ACC112 (cell line): ENCODE measurements around the gene MKRN2.

Experiments
- H2AFZ ChIP-seq: fragments of 200-600 bp; sonication (generic); one replicate; pipeline ENCODE4 v1.6.0; 2017; ENCODE audit warnings: antibody characterized with exemption, low read length; ENCODE audit not compliant: unreplicated experiment
- H3K27ac ChIP-seq: fragments of 200-600 bp; sonication (generic); 2 replicates; pipeline ENCODE4 v1.5.1; 2014; ENCODE audit warnings: low read depth, mild to moderate bottlenecking, antibody characterized with exemption, low read length, moderate library complexity
- H3K27me3 ChIP-seq: fragments of 200-600 bp; sonication (generic); 2 replicates; pipeline ENCODE4 v1.6.1; 2014; ENCODE audit warnings: mild to moderate bottlenecking, antibody characterized with exemption, low read length, moderate library complexity, mixed read lengths; ENCODE audit not compliant: insufficient read depth
- H3K36me3 ChIP-seq: fragments of 200-600 bp; sonication (generic); 2 replicates; pipeline ENCODE4 v1.6.1; 2016; ENCODE audit warnings: mild to moderate bottlenecking, antibody characterized with exemption, low read length, moderate library complexity, mixed read lengths; ENCODE audit not compliant: insufficient read depth
- H3K4me1 ChIP-seq: fragments of 200-600 bp; sonication (generic); one replicate; pipeline ENCODE4 v1.6.1; 2016; ENCODE audit warnings: low read length, mixed read lengths; ENCODE audit not compliant: insufficient read depth, unreplicated experiment, control insufficient read depth
- H3K4me3 ChIP-seq: fragments of 200-600 bp; sonication (generic); 2 replicates; pipeline ENCODE4 v1.5.1; 2014; ENCODE audit warnings: mild to moderate bottlenecking, low read depth, low read length
- H3K79me2 ChIP-seq: fragments of 200-600 bp; sonication (generic); one replicate; pipeline ENCODE4 v1.6.0; 2016; ENCODE audit warnings: low read length; ENCODE audit not compliant: control insufficient read depth, unreplicated experiment, insufficient read depth

MKRN2 gene

GRCh38 chr3:12556314-12556689 is 585 bp upstream of the MKRN2 start:
- no peaks in the 10 kb centered on the region for H3K36me3 ChIP-seq
- H2AFZ ChIP-seq: peak overlapping the region; percentile 64
- H3K4me1 ChIP-seq: peaks cover 26% of the 10 kb centered on the region
- peaks cover 44% of the 10 kb centered on the region for H3K79me2 ChIP-seq
- peak overlapping the region; percentile 99 for H3K4me3 ChIP-seq
- peak overlapping the region; percentile 76 for H3K27ac ChIP-seq
- no peaks in the 10 kb centered on the region for H3K27me3 ChIP-seq

DNA sequence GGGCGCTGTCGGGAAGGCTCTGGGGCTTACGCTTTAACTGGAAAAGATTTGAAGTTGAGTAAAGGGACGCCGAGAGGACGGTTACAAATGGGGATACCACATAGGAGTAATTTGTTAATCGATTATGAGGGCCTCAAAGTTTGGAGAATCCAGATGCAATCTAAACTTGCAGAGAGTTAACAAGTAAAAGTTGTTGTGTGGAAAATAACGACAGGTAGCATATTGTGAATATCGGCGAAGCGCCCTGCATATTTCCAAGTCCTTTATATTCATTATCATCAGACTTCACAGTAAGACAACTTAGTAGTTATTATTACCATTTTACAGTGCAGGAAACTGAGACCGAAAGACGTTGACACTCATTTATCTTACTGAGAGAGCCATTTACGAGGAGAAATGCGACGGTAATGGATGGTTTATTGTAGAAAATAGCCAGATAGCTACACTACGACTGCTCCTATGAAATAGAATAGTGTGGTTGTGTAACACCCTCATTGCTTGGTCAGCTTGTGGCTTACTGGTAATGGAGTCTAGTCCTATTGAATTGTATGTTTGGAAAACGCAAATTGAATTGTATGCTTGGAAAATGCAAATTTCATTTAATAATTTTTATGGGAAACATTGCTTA is 700 bp downstream of the MKRN2 start:
- Histone ChIP-seq H3K36me3 (no peaks in the 10 kb centered on the region), H3K79me2 (peaks cover 57% of the 10 kb centered on the region), H2AFZ (peak overlapping the region; percentile 79), H3K4me3 (peak overlapping the region; percentile 99), H3K4me1 (peaks cover 26% of the 10 kb centered on the region), H3K27ac (peak overlapping the region; percentile 76), H3K27me3 (no peaks in the 10 kb centered on the region)

GRCh38 chr3:12558706-12559105 is 1.8 kb downstream of the MKRN2 start:
- Histone ChIP-seq H2AFZ (no peak overlapping the region), H3K27me3 (no peaks in the 10 kb centered on the region), H3K27ac (no peak overlapping the region), H3K36me3 (no peaks in the 10 kb centered on the region), H3K4me3 (peak overlapping the region; percentile 99), H3K79me2 (peaks cover 64% of the 10 kb centered on the region), H3K4me1 (peaks cover 26% of the 10 kb centered on the region)

DNA sequence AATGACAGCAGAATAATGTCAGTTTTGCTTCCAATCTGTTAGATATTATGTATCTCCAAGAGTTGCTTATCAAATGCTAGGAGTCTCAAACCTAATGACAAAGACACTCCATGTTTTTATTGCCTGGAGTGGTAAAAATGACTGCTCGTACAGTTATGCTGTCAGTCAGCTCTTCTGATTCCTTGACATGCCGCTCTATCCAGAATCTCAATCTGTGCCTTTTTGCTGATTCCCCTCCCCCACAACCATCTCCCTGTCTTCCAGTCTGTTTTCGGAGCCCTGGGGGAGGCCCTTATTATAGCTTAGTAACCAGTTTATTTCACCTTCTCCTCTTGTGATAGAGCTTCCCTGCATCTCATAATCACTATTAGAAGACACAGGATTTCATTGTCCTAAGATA is 2.6 kb downstream of the MKRN2 start:
- no peak overlapping the region for H3K4me3 ChIP-seq
- no peaks in the 10 kb centered on the region for H3K27me3 ChIP-seq
- no peaks in the 10 kb centered on the region for H3K36me3 ChIP-seq
- H3K79me2 ChIP-seq: peaks cover 73% of the 10 kb centered on the region
- no peak overlapping the region for H2AFZ ChIP-seq
- peaks cover 26% of the 10 kb centered on the region for H3K4me1 ChIP-seq
- H3K27ac ChIP-seq: no peak overlapping the region

- H3K4me3 ChIP-seq: no peak overlapping the region
- peaks cover 24% of the 10 kb centered on the region for H3K4me1 ChIP-seq
- peaks cover 84% of the 10 kb centered on the region for H3K79me2 ChIP-seq
- no peaks in the 10 kb centered on the region for H3K27me3 ChIP-seq
- no peak overlapping the region for H2AFZ ChIP-seq
- H3K27ac ChIP-seq: no peak overlapping the region
- H3K36me3 ChIP-seq: no peaks in the 10 kb centered on the region
Observed at GRCh38 chr3:12560505-12561190, 3.8 kb downstream of the MKRN2 start.

GRCh38 chr3:12561397-12561796 is 4.5 kb downstream of the MKRN2 start:
- H3K4me3 ChIP-seq: no peak overlapping the region
- H2AFZ ChIP-seq: no peak overlapping the region
- peaks cover 91% of the 10 kb centered on the region for H3K79me2 ChIP-seq
- peaks cover 21% of the 10 kb centered on the region for H3K4me1 ChIP-seq
- no peak overlapping the region for H3K27ac ChIP-seq
- 0 out of 2 replicates have a peak, but pooled peaks cover 4% of the 10 kb centered on the region for H3K36me3 ChIP-seq
- no peaks in the 10 kb centered on the region for H3K27me3 ChIP-seq

- H3K36me3 ChIP-seq: peaks cover 8% of the 10 kb centered on the region
- no peaks in the 10 kb centered on the region for H3K27me3 ChIP-seq
- no peak overlapping the region for H2AFZ ChIP-seq
- H3K79me2 ChIP-seq: peaks cover 95% of the 10 kb centered on the region
- no peak overlapping the region for H3K4me3 ChIP-seq
- H3K4me1 ChIP-seq: peaks cover 21% of the 10 kb centered on the region
- no peak overlapping the region for H3K27ac ChIP-seq
Observed at GRCh38 chr3:12562451-12562850, 5.6 kb downstream of the MKRN2 start.

DNA sequence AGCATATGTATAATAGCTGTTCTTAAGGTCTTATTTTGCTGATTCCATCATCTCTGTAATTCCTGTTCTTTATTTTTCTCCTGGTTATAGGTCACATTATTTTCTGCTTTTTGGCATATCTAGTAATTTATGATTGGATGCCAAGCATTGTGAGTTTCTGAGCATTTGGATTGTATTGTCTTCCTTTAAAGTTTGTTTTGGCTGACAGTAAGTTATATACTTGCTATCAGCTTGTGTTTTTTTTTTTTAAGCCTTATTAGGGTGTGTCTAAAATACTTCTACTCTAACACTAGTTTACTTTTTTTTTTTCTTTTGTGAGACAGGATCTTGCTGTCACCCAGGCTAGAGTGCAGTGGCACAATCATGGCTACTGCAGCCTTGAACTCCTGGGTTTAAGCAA is 10.1 kb downstream of the MKRN2 start:
- H3K4me1 ChIP-seq: no peaks in the 10 kb centered on the region
- H3K4me3 ChIP-seq: no peak overlapping the region
- H2AFZ ChIP-seq: no peak overlapping the region
- H3K79me2 ChIP-seq: peaks cover 71% of the 10 kb centered on the region
- H3K27me3 ChIP-seq: no peaks in the 10 kb centered on the region
- H3K27ac ChIP-seq: no peak overlapping the region
- H3K36me3 ChIP-seq: peaks cover 19% of the 10 kb centered on the region

DNA sequence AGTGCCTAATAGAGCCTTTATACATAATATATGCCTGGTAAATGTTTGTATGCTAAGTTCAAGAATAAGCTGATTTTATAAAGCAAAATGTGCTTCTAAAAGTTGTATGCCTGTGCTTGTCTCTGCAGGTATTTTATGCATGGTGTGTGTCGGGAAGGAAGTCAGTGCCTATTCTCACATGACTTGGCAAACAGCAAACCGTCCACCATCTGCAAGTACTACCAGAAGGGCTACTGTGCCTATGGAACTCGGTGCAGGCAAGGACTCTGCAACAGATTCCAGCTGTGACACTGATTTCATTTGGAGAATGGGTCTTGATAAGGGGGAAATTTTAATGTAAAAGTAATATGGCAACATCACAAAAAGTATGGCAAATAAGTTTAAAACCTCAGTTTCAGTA is 11.9 kb downstream of the MKRN2 start:
- H3K79me2 ChIP-seq: peaks cover 57% of the 10 kb centered on the region
- peaks cover 3% of the 10 kb centered on the region for H3K4me1 ChIP-seq
- no peak overlapping the region for H3K27ac ChIP-seq
- no peaks in the 10 kb centered on the region for H3K27me3 ChIP-seq
- no peak overlapping the region for H3K4me3 ChIP-seq
- peaks cover 24% of the 10 kb centered on the region for H3K36me3 ChIP-seq
- no peak overlapping the region for H2AFZ ChIP-seq

- Histone ChIP-seq H3K36me3 (peaks cover 31% of the 10 kb centered on the region), H3K79me2 (peaks cover 46% of the 10 kb centered on the region)
Observed at GRCh38 chr3:12569836-12570235, 12.9 kb downstream of the MKRN2 start.

GRCh38 chr3:12571986-12572385 is 15.1 kb downstream of the MKRN2 start:
- H3K27ac ChIP-seq: no peak overlapping the region
- no peak overlapping the region for H2AFZ ChIP-seq
- H3K79me2 ChIP-seq: peaks cover 25% of the 10 kb centered on the region
- H3K4me3 ChIP-seq: no peak overlapping the region
- H3K36me3 ChIP-seq: peaks cover 23% of the 10 kb centered on the region
- no peaks in the 10 kb centered on the region for H3K27me3 ChIP-seq
- peaks cover 20% of the 10 kb centered on the region for H3K4me1 ChIP-seq

More at GRCh38 chr3:12569836-12570235, 12.9 kb downstream of the MKRN2 start:
- no peak overlapping the region for H3K27ac ChIP-seq
- H3K4me3 ChIP-seq: no peak overlapping the region
- no peaks in the 10 kb centered on the region for H3K27me3 ChIP-seq
- H2AFZ ChIP-seq: no peak overlapping the region
- H3K4me1 ChIP-seq: peaks cover 7% of the 10 kb centered on the region
